ENCODE measurements around the gene IRF7.
"Not testable (repeated sequence)": the region's sequence is repeated elsewhere in the genome, so short reads cannot be mapped to it uniquely, and the experiment has no call there.

The IRF7 gene

DNA sequence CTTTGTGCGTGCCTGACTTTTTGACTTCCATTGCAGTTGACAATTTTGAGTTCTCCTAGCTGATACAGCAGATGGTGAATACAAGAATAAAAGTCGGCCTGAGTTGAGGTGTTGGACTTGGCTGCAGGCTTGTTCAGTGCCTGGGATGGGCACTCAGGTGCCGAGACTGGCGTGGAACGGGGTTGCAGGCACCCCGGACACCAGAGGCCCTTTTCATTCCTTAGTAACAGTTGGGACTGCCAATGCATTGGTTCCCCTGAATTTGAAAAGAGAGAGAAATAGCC is 38.2 kb downstream of the IRF7 start:
- H3K4me3 ChIP-seq (ENCODE audit: low read length in 2 of 2): peak overlapping the region; percentile 95 to 96
- no peak overlapping the region for H3K27ac ChIP-seq (ENCODE audit: low read length)
- H3K9me3 ChIP-seq (ENCODE audit: control insufficient read depth in 2 of 2, low read length in 2 of 2): no peaks in the 10 kb centered on the region
- peaks cover 0 to 2% of the 10 kb centered on the region in 2 donors for H3K27me3 ChIP-seq (ENCODE audit: control insufficient read depth in 1 of 2, insufficient read depth in 2 of 2, low read length in 2 of 2)
- H3K9ac ChIP-seq (ENCODE audit: low read length in 2 of 2): peak overlapping the region; percentile 89 to 94
- peaks cover 4% of the 10 kb centered on the region in 2 donors for H3K36me3 ChIP-seq (ENCODE audit: control insufficient read depth in 2 of 2, insufficient read depth in 2 of 2, low read length in 2 of 2)
- peaks cover 51% of the 10 kb centered on the region for H3K4me1 ChIP-seq (ENCODE audit: control insufficient read depth, insufficient read depth, low read length)

DNA sequence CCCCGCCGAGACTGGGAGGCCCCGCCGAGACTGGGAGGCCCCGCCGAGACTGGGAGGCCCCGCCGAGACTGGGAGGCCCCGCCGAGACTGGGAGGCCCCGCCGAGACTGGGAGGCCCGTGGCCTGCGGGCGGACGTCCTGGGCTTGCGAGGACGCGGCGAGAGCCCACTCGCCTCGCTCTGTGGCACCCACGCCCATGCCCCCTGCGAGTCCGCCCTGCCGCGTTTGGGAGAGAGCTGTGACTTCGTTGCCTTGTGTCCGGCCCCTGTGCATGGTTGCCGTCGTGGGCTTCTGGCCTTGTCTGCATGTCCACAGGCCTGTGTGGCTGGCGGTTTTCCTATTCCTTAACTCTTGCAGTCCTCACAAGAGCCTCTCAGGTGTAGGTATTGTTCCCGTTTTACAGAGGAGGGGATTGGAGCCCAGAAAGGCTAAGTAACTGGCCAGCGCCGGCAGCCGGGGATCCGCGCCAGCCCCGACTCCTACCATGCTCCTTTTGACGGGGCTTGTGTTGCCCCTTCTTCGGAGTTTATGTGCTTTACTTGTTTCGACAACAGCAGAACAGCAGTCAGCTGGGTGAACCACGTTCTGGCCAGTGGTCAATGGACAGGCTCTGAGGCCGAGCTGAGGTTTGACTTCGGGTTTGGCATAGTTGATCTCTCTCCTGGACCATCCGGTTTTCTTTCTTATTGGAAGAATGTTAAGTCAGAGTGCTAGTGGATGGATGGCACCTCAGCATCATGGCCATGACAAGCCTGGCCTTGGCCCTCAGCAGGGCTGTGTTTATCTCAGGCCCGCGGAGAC is 38.7 kb downstream of the IRF7 start:
- peaks cover 4% of the 10 kb centered on the region in 2 donors for H3K36me3 ChIP-seq (ENCODE audit: control insufficient read depth in 2 of 2, insufficient read depth in 2 of 2, low read length in 2 of 2)
- H3K9me3 ChIP-seq (ENCODE audit: control insufficient read depth in 2 of 2, low read length in 2 of 2): no peaks in the 10 kb centered on the region
- peaks cover 51% of the 10 kb centered on the region for H3K4me1 ChIP-seq (ENCODE audit: control insufficient read depth, insufficient read depth, low read length)
- peak overlapping the region; percentile 95 to 96 for H3K4me3 ChIP-seq (ENCODE audit: low read length in 2 of 2)
- peaks cover 0 to 2% of the 10 kb centered on the region in 2 donors for H3K27me3 ChIP-seq (ENCODE audit: control insufficient read depth in 1 of 2, insufficient read depth in 2 of 2, low read length in 2 of 2)
- H3K9ac ChIP-seq (ENCODE audit: low read length in 2 of 2): peak overlapping the region; percentile 89 to 94
- peak overlapping the region; percentile 49 for H3K27ac ChIP-seq (ENCODE audit: low read length)

DNA sequence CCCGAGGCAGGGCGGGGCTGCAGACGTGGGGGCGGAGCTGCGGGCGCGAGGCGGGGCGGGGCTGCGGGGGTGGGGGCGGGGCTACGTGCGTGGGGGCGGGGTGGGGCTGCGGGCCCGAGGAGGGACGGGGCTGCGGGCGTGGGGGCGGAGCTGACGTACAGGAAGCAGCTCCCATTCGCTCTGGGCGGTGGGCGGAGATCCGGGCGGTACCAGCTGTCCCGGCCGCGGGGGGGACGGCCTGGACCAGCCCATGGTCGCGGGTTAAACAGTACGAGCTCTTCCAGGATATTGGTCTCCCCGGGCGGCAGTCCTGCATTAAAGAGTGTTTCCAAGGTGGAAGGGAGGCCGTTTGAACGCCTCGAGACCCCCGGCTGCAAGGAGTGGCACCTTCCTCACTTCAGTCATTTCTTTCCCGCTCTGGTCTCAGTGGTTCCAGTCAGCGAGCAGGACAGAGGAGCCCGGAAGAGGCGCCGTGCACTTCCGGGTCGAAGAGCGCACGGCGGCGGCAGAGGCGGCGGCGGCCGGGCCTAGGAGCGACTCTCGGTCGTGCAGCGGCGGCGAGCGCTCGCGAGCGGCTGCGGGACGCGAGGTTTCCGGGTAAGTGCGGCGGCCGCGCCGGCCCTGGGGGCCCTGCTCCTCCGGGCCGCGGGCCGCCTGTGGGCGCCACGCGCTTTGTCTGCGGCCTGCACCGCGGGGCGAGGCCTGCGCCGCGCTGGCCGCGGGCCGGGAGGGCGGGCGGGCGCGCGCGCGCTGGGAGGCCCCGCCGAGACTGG is 39.6 kb downstream of the IRF7 start, which contains the start of gene PHRF1:
TSS of gene PHRF1 (plus strand) at position 475 of the 773 bp plus-strand sequence. CDS start 5,043 bp downstream, outside the sequence.
- peaks cover 45% of the 10 kb centered on the region for H3K4me1 ChIP-seq (ENCODE audit: control insufficient read depth, insufficient read depth, low read length)
- H3K27me3 ChIP-seq (ENCODE audit: control insufficient read depth in 1 of 2, insufficient read depth in 2 of 2, low read length in 2 of 2): peaks cover 0 to 2% of the 10 kb centered on the region in 2 donors
- peak within 1 kb of the TSS; percentile 86 for H3K27ac ChIP-seq (ENCODE audit: low read length)
- H3K36me3 ChIP-seq (ENCODE audit: control insufficient read depth in 2 of 2, insufficient read depth in 2 of 2, low read length in 2 of 2): no peaks in the 10 kb centered on the region
- peak within 1 kb of the TSS; percentile 95 to 96 for H3K4me3 ChIP-seq (ENCODE audit: low read length in 2 of 2)
- H3K9ac ChIP-seq (ENCODE audit: low read length in 2 of 2): peak within 1 kb of the TSS; percentile 89 to 94
- H3K9me3 ChIP-seq (ENCODE audit: control insufficient read depth in 2 of 2, low read length in 2 of 2): no peaks in the 10 kb centered on the region

DNA sequence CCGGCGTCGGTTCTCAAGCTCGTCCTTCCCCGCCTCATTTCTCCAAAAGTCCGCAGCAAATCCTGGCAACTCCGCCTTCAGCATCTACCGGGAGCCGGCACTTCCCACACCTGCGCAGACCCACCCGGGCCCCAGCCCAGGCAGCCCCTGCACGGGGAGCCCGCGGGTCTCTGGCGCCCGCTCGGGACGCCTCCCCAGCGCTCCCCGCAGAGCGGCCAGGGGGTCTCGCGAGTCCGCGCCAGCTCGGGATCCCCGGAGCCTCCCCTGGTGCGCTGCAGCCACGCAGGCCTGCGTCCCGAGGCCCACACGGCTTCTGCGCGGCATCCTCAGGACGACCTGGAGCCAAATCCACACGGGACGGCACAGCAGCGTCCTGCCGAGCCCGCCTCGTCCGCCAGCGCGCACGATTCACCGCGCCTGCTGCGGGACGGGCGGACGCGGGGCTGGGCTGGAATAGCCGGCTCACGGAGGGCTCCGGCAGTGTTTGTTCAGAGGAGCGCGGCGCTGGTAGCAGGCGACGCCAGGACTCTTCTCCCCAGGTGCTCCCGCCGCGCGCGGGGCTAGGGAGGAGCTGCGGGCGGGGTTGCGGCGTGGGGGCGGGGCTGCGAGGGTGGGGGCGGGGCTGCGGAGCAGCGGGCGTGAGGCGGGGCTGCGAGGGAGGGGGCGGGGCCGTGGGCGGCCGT is 40.3 kb downstream of the IRF7 start:
- peak overlapping the region; percentile 56 to 75 for H3K4me3 ChIP-seq (ENCODE audit: low read length in 2 of 2)
- peaks cover 0 to 2% of the 10 kb centered on the region in 2 donors for H3K27me3 ChIP-seq (ENCODE audit: control insufficient read depth in 1 of 2, insufficient read depth in 2 of 2, low read length in 2 of 2)
- H3K36me3 ChIP-seq (ENCODE audit: control insufficient read depth in 2 of 2, insufficient read depth in 2 of 2, low read length in 2 of 2): no peaks in the 10 kb centered on the region
- H3K9me3 ChIP-seq (ENCODE audit: control insufficient read depth in 2 of 2, low read length in 2 of 2): no peaks in the 10 kb centered on the region
- H3K4me1 ChIP-seq (ENCODE audit: control insufficient read depth, insufficient read depth, low read length): peaks cover 45% of the 10 kb centered on the region
- H3K27ac ChIP-seq (ENCODE audit: low read length): no peak overlapping the region
- H3K9ac ChIP-seq (ENCODE audit: low read length in 2 of 2): no peak overlapping the region

DNA sequence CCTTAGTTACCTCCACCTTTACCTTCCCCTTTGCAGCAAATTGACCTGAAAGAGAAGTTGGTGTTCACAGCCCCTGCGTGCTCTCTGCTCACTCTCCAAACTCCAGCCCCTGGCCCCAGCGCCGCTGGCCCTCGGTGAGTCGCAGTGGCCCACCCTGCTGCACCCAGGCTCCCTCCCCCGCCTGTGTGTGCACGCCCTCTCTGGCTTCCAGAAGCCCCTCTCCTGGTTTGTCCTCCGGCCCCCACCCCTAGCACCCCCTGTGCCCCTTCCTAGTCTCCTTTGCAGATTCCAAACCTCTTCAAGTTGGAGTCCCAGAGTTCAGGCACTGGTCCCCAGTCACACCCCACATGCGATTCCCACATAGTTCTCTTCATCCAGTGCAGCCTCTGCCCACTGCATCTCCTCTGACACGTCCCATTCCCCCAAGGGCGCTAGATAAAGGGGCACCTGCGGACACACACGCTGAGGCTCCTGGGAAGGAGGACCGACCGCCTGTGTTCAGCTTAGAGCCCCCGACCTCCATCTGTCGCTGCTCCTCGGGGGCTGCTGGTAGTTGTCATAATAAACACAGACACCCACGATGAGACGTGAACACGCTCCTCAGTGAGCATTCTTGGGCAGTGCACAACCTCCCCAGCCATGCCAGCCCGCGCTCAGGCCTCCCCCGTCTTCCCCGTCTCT is 41.0 kb downstream of the IRF7 start:
- Histone ChIP-seq H3K9ac (ENCODE audit: low read length in 2 of 2) (no peak overlapping the region), H3K9me3 (ENCODE audit: control insufficient read depth in 2 of 2, low read length in 2 of 2) (no peaks in the 10 kb centered on the region), H3K27ac (ENCODE audit: low read length) (no peak overlapping the region), H3K36me3 (ENCODE audit: control insufficient read depth in 2 of 2, insufficient read depth in 2 of 2, low read length in 2 of 2) (no peaks in the 10 kb centered on the region), H3K27me3 (ENCODE audit: control insufficient read depth in 1 of 2, insufficient read depth in 2 of 2, low read length in 2 of 2) (peaks cover 0 to 2% of the 10 kb centered on the region in 2 donors), H3K4me1 (ENCODE audit: control insufficient read depth, insufficient read depth, low read length) (peaks cover 38% of the 10 kb centered on the region), H3K4me3 (ENCODE audit: low read length in 2 of 2) (peak overlapping the region; percentile 56 to 75)

DNA sequence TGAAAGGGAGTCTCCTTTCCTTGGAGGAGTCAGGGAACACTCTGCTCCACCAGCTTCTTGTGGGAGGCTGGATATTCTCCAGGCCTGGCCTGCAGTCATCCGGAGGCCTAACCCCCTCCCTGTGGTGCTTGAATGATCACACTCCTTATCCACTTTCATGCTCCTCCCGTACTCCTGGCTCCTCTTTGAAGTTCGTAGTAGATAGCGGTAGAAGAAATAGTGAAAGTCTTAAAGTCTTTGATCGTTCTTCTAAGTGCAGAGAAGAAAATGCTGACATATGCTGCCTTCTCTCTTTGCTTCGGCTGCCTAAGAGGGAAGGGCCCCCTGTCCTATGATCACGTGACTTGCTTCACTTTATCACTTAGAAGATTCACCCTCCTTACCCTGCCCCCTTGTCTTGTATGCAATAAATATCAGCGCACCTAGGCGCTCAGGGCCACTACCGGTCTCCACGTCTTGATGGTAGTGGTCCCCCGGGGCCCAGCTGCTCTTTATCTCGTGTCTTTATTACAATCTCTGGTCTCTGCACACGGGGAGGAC is 41.6 kb downstream of the IRF7 start:
- H3K27ac ChIP-seq (ENCODE audit: low read length); H3K36me3 ChIP-seq (ENCODE audit: control insufficient read depth in 2 of 2, insufficient read depth in 2 of 2, low read length in 2 of 2); H3K9ac ChIP-seq (ENCODE audit: low read length in 2 of 2); H3K9me3 ChIP-seq (ENCODE audit: control insufficient read depth in 2 of 2, low read length in 2 of 2); H3K4me3 ChIP-seq (ENCODE audit: low read length in 2 of 2); H3K27me3 ChIP-seq (ENCODE audit: control insufficient read depth in 1 of 2, insufficient read depth in 2 of 2, low read length in 2 of 2): not testable (repeated sequence)
- peaks cover 38% of the 10 kb centered on the region for H3K4me1 ChIP-seq (ENCODE audit: control insufficient read depth, insufficient read depth, low read length)

DNA sequence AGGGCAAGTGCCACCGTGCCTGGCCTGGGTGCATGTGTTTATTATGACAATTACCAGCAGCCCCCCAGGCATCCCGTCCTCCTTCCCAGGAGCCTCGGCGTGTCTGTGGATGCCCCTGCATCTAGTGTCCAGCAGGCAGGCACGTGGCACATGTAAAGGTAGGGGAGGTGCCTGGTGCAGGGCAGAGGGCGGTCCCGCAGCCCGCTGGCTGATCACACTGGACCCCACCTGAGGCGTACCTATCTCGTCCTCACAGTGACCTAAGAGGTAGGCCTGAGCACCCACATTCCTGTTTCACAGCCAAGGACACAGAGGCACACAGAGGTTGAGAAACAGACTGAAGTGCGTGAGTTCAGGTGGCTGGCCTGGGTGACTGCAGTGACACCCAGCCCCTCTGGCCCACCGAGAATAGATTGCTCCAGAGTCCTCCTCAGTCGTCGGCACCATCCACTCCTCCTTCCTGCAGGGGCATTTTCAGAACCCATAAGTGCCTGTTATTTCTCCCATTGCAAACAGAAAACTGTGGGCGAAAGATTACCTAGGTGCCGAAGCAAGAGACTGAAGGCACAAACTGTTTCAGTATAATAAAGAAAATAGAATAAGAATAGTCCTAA is 42.5 kb downstream of the IRF7 start:
- H3K9me3 ChIP-seq (ENCODE audit: control insufficient read depth in 2 of 2, low read length in 2 of 2): no peaks in the 10 kb centered on the region
- no peak overlapping the region for H3K4me3 ChIP-seq (ENCODE audit: low read length in 2 of 2)
- H3K36me3 ChIP-seq (ENCODE audit: control insufficient read depth in 2 of 2, insufficient read depth in 2 of 2, low read length in 2 of 2): no peaks in the 10 kb centered on the region
- no peak overlapping the region for H3K9ac ChIP-seq (ENCODE audit: low read length in 2 of 2)
- H3K4me1 ChIP-seq (ENCODE audit: control insufficient read depth, insufficient read depth, low read length): peaks cover 33% of the 10 kb centered on the region
- no peak overlapping the region for H3K27ac ChIP-seq (ENCODE audit: low read length)
- H3K27me3 ChIP-seq (ENCODE audit: control insufficient read depth in 1 of 2, insufficient read depth in 2 of 2, low read length in 2 of 2): peaks cover 0 to 2% of the 10 kb centered on the region in 2 donors

DNA sequence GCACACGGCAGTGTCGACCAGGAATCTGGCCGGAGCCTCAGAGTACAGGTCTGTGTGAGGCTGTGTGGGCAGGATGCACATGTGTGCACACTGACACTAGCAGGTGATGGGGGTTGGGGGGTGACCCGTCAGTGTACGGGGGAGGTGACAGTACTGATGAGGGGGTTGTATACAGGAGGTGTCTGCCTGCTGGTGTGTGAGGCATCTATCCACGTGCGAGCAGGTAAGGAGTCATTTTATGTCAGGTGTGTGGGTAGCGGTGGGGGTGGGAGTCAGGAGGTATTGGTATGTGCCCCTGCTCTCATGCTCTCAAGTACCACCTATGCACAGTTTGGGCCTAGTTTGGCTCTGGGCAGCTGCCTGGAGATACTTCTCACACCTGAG is 44.0 kb downstream of the IRF7 start:
- no peak overlapping the region for H3K27ac ChIP-seq (ENCODE audit: low read length)
- H3K4me3 ChIP-seq (ENCODE audit: low read length in 2 of 2): no peak overlapping the region
- H3K9me3 ChIP-seq (ENCODE audit: control insufficient read depth in 2 of 2, low read length in 2 of 2): no peaks in the 10 kb centered on the region
- H3K9ac ChIP-seq (ENCODE audit: low read length in 2 of 2): no peak overlapping the region
- H3K27me3 ChIP-seq (ENCODE audit: control insufficient read depth in 1 of 2, insufficient read depth in 2 of 2, low read length in 2 of 2): peaks cover 0 to 2% of the 10 kb centered on the region in 2 donors
- H3K4me1 ChIP-seq (ENCODE audit: control insufficient read depth, insufficient read depth, low read length): peaks cover 30% of the 10 kb centered on the region
- no peaks in the 10 kb centered on the region for H3K36me3 ChIP-seq (ENCODE audit: control insufficient read depth in 2 of 2, insufficient read depth in 2 of 2, low read length in 2 of 2)

DNA sequence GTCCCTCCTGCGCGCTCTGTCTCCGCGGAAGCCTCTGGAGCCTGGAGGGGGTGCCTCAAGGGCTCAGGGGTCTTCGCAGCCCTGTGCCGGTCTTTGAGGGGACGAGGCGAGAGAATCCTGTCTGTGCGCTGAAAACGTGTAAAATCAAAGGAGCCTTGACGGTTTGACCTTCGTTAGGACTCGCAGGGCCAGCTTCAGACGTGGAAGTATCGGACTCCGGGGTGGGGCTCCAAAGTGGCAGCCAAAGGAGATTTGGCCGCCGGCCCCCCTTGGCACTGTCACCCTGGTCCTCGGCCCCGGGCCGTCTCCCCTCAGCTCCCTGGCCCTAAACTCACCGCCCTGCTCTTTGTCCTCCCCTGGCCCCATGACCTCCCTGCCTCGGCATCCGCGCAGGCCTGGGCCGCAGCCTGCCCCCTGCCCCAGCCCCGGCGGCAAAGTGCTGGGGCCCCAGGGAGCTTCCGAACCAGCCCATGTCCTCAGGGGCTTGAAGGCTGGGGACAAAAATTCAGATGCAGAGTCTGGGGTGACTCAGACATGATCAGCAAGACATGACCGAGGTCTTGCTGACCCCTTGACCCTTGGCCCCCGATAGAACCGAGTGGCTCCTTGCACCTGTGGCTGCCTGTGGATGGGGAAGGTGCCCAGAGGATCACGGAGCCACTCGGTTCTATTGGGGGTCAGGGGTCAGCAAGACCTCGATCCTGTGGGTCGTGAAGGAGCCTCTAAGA is 46.4 kb downstream of the IRF7 start:
- Histone ChIP-seq H3K27ac (ENCODE audit: low read length) (peak overlapping the region; percentile 58), H3K9me3 (ENCODE audit: control insufficient read depth in 2 of 2, low read length in 2 of 2) (no peaks in the 10 kb centered on the region), H3K9ac (ENCODE audit: low read length in 2 of 2) (peak overlapping the region; percentile 62 to 73), H3K27me3 (ENCODE audit: control insufficient read depth in 1 of 2, insufficient read depth in 2 of 2, low read length in 2 of 2) (no peaks in the 10 kb centered on the region), H3K4me1 (ENCODE audit: control insufficient read depth, insufficient read depth, low read length) (peaks cover 21% of the 10 kb centered on the region), H3K4me3 (ENCODE audit: low read length in 2 of 2) (peak overlapping the region; percentile 35 to 73), H3K36me3 (ENCODE audit: control insufficient read depth in 2 of 2, insufficient read depth in 2 of 2, low read length in 2 of 2) (no peaks in the 10 kb centered on the region)

Measured in stomach smooth muscle (tissue), 2 donors.